GM21381 (cell line): ENCODE data around the gene BEST3.

Experiments used
- ATAC-seq: cut with Tn5 transposase; IDR thresholded peaks from one replicate; pipeline ENCODE4 v1.9.1; 2021; ENCODE audit warnings: mild to moderate bottlenecking, moderate library complexity; ENCODE audit not compliant: unreplicated experiment

Gene BEST3

GRCh38 chr12:69655616-69656340 is 43.3 kb downstream of the BEST3 start:
- no peak for ATAC-seq

- no peak for ATAC-seq
Observed at GRCh38 chr12:69653703-69654102, 45.4 kb downstream of the BEST3 start.

GRCh38 chr12:69651922-69652321 is 47.2 kb downstream of the BEST3 start:
- ATAC-seq: no peak

- no peak for ATAC-seq
Observed at GRCh38 chr12:69649529-69649928, 49.6 kb downstream of the BEST3 start.

GRCh38 chr12:69648476-69648875 is 50.6 kb downstream of the BEST3 start:
- no peak for ATAC-seq

- no peak for ATAC-seq
Observed at GRCh38 chr12:69647178-69647577, 51.9 kb downstream of the BEST3 start.

GRCh38 chr12:69645031-69645430 is 54.1 kb downstream of the BEST3 start:
- ATAC-seq: no peak

GRCh38 chr12:69644511-69644910 is 54.6 kb downstream of the BEST3 start:
- no peak for ATAC-seq

- ATAC-seq: no peak
Observed at GRCh38 chr12:69642531-69642930, 56.6 kb downstream of the BEST3 start.

- no peak for ATAC-seq
Observed at GRCh38 chr12:69641546-69641945, 57.6 kb downstream of the BEST3 start.

- ATAC-seq: peak; percentile 74
Observed at GRCh38 chr12:69639400-69640016, 59.6 kb downstream of the BEST3 start.

GRCh38 chr12:69633061-69633460 is 66.0 kb downstream of the BEST3 start:
- no peak for ATAC-seq

- ATAC-seq: no peak
Observed at GRCh38 chr12:69630191-69630590, 68.9 kb downstream of the BEST3 start.

- ATAC-seq: no peak
Observed at GRCh38 chr12:69627501-69627900, 71.6 kb downstream of the BEST3 start.

- ATAC-seq: no peak
Observed at GRCh38 chr12:69623970-69624369, 75.1 kb downstream of the BEST3 start.

GRCh38 chr12:69621551-69621950 is 77.6 kb downstream of the BEST3 start:
- no peak for ATAC-seq

- ATAC-seq: no peak
Observed at GRCh38 chr12:69620921-69621320, 78.2 kb downstream of the BEST3 start.

- no peak for ATAC-seq
Observed at GRCh38 chr12:69620077-69620476, 79.0 kb downstream of the BEST3 start.

GRCh38 chr12:69619050-69619449 is 80.1 kb downstream of the BEST3 start:
- no peak for ATAC-seq

GRCh38 chr12:69616025-69616424 is 83.1 kb downstream of the BEST3 start:
- no peak for ATAC-seq

GRCh38 chr12:69613351-69613750 is 85.8 kb downstream of the BEST3 start:
- ATAC-seq: no peak

- ATAC-seq: no peak
Observed at GRCh38 chr12:69610729-69611128, 88.4 kb downstream of the BEST3 start, which contains the start of gene LRRC10. Gene LRRC10, minus strand, starts transcription at chr12:69610907. Its CDS starts 69 bp downstream, at chr12:69610838.

- ATAC-seq: no peak
Observed at GRCh38 chr12:69610126-69610525, 89.0 kb downstream of the BEST3 start.
